Activated naive CD8-positive, alpha-beta T cell treated with anti-CD3 and anti-CD28 coated beads for 36 hours (primary cell): ENCODE results near the gene PRKCH. TPM values are rescaled to one million over a fixed set of nuclear protein-coding genes. Genes with fewer than 3 reads are reported as not detected.

Experiments
- DNase-seq: peaks from one replicate; pipeline ENCODE4 v3.0.0; 2021
- H3K27ac Mint-ChIP-seq: one replicate; pipeline ENCODE4 v1.8.0; 2022; ENCODE audit warnings: mild to moderate bottlenecking, moderate library complexity, mixed read lengths
- H3K27me3 Mint-ChIP-seq: one replicate; pipeline ENCODE4 v1.8.0; 2022; ENCODE audit warnings: mild to moderate bottlenecking, mixed read lengths
- H3K36me3 Mint-ChIP-seq: one replicate; pipeline ENCODE4 v1.8.0; 2021; ENCODE audit warnings: mild to moderate bottlenecking, mixed read lengths
- H3K4me1 Mint-ChIP-seq: one replicate; pipeline ENCODE4 v1.8.0; 2021; ENCODE audit warnings: mixed read lengths
- H3K4me3 Mint-ChIP-seq: one replicate; pipeline ENCODE4 v1.8.0; 2022; ENCODE audit warnings: mild to moderate bottlenecking, moderate library complexity, mixed read lengths
- H3K9me3 Mint-ChIP-seq: one replicate; pipeline ENCODE4 v1.8.0; 2022; ENCODE audit warnings: mixed read lengths
- total RNA-seq, 2 experiments: library from RNA; stranded (reverse); gene quantifications; one replicate each; pipeline ENCODE4 v1.2.3, GENCODE V29; 2021

Gene PRKCH
- total RNA-seq, 2 experiments from 2014 or later: 176 to 177 TPM

DNA sequence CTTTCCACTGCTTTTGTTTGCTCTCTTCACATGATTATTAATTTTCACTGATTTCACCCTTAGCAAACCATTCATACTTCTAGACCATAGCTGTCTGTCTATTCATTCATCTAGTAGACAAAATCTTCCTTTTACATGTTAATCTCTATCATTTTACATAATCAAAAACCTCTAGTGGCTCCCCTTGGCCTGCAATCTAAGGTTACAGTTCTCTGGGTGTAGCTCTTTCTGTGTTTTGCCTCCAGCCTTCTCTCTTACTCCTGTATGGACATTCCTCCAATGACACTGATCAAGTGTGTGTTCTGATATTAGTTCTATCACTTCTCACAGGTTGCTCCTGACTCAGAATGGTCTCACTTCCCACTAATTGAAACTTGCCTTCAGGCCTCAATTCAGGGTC is 56.4 kb downstream of the PRKCH start:
- no peaks in the 10 kb centered on the region for H3K27me3 Mint-ChIP-seq
- H3K9me3 Mint-ChIP-seq: peaks cover 27% of the 10 kb centered on the region
- no peak for DNase-seq
- peaks cover 82% of the 10 kb centered on the region for H3K36me3 Mint-ChIP-seq
- peak overlapping the region; percentile 64 for H3K27ac Mint-ChIP-seq
- H3K4me1 Mint-ChIP-seq: peaks cover 83% of the 10 kb centered on the region
- H3K4me3 Mint-ChIP-seq: no peak overlapping the region

DNA sequence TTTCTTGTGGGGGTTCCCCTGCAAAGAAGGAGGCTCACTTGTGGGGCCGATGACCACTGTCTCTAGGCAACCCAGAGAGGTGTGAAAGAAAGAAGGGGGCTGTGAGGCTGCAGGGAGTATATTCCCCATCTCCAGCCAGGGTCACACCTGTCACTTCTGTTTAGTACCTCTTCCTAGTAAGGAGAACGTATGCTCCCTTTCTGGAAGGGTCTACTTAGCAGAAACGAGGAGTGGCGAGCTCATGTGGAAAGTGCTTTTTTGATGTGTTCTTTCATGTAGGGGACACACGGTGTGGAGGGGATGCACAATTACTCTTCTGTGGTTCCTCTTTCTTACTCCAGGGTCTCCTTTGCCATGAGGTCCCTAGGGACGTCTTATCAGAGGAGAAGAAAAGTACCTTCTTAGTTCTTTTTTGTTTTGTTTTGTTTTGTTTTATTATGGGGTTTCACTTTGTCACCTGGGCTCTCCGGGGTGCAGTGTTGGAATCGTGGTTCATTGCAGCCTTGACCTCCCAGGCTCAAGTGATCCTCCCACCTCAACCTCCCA is 58.3 kb downstream of the PRKCH start:
- Mint-ChIP-seq H3K4me3 (peak overlapping the region; percentile 32), H3K36me3 (peaks cover 65% of the 10 kb centered on the region)

DNA sequence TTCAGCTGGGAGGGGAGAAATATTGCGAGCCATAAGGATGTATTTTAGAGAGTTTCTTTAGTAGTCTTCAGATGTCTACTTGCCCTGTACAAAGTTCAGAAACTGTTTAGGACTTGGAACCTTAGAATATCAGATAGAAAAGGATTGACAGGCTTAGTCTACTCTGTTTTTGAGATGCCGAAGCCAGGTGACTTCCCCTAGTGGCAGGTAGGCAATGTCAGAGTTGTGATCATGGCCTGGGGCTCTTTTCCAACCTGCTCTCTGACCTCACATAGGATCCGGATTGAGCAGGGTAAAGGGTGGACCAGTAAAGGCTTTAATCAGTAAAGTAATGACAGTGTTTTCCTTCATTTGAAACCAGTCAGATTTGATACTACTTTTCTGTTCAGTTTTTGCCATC is 59.6 kb downstream of the PRKCH start:
- peaks cover 68% of the 10 kb centered on the region for H3K4me1 Mint-ChIP-seq
- H3K27ac Mint-ChIP-seq: peak overlapping the region; percentile 77
- H3K27me3 Mint-ChIP-seq: no peaks in the 10 kb centered on the region
- H3K4me3 Mint-ChIP-seq: peak overlapping the region; percentile 18
- peaks cover 52% of the 10 kb centered on the region for H3K36me3 Mint-ChIP-seq
- no peak for DNase-seq
- peaks cover 4% of the 10 kb centered on the region for H3K9me3 Mint-ChIP-seq

More for the DNA sequence above, 58.3 kb downstream of the PRKCH start:
- peaks cover 13% of the 10 kb centered on the region for H3K9me3 Mint-ChIP-seq
- no peaks in the 10 kb centered on the region for H3K27me3 Mint-ChIP-seq
- H3K27ac Mint-ChIP-seq: peak overlapping the region; percentile 77
- peak; percentile 57 for DNase-seq
- peaks cover 78% of the 10 kb centered on the region for H3K4me1 Mint-ChIP-seq

DNA sequence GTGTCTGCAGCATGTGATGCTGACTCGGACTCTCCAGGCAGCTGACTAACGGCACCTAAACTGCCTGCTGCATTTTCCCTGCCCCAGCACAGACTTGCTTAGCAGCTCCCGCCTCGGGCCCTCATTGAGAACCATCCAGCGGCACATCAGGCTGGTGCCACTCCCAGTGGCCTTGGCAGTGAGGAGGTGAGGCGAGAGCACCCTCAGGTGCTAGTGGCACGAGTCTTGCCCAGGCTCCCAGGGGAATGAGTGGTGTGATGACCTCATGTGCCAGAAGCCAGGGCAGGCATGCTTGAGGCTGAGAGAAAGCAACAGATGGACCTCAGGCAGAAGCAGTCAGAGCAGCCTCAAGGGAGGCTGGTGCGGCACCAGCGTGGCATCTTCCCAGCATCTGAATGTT is 60.2 kb downstream of the PRKCH start:
- DNase-seq: peak; percentile 17
- Mint-ChIP-seq H3K9me3 (peaks cover under 1% of the 10 kb centered on the region), H3K36me3 (peaks cover 47% of the 10 kb centered on the region), H3K4me3 (no peak overlapping the region), H3K27ac (peak overlapping the region; percentile 77), H3K4me1 (peaks cover 63% of the 10 kb centered on the region), H3K27me3 (no peaks in the 10 kb centered on the region)

DNA sequence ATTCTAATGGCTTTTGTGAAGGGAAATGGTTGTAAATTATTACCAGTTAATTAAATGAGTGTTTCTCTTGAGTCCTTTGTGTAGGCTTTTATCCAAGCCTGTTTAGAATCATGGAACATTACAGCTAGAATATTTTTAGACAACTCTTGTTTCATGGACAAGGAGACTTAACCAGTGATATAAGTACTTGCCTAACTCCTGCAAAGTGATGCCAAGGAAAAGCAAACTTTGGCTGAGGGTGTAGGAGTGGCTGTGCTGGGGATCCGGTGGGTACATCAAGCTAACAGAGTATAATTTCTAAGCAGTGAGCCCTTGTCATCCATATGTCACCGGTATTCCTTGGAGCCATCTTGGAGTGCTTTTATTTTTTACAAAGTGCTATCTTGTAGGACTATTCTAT is 61.5 kb downstream of the PRKCH start:
- Mint-ChIP-seq H3K27me3 (no peaks in the 10 kb centered on the region), H3K4me1 (peaks cover 50% of the 10 kb centered on the region), H3K4me3 (no peak overlapping the region), H3K36me3 (peaks cover 37% of the 10 kb centered on the region), H3K27ac (peak overlapping the region; percentile 51), H3K9me3 (no peaks in the 10 kb centered on the region)
- DNase-seq: no peak

DNA sequence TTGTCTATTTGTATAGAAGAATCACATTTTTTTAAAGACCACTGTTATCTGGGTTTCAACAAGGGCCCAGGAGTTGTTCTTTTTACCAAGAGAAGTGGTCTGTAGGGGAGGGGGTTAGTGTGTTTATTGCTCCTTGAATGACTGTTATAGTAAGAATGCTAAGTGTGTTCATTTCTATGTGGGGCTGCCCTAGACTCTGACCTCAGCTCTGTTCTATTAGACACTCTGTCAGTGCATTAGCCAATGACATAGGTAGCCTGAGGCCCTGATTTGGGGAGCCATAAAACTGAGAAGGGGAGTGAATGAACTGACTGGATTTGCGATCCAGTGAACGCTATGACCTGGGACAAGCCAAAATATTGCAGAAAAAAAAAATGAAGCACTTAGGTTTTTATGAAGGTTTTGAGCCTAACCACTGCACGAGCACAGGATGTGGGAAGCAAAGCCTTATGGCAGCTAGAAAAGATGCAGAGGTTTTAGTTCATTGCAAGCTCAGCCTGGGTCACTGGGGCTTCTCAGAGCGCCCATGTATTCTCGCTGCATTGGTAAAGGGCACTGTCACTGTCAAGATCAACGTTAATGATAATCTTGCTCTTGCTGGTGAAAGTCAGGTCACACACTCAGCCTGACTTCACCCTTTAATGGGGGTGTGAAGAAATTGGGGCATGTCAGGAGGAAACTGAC is 63.8 kb downstream of the PRKCH start:
- Mint-ChIP-seq H3K36me3 (peaks cover 30% of the 10 kb centered on the region), H3K27ac (no peak overlapping the region), H3K4me1 (peaks cover 27% of the 10 kb centered on the region), H3K4me3 (no peak overlapping the region), H3K27me3 (no peaks in the 10 kb centered on the region), H3K9me3 (no peaks in the 10 kb centered on the region)
- DNase-seq: peak; percentile 48

DNA sequence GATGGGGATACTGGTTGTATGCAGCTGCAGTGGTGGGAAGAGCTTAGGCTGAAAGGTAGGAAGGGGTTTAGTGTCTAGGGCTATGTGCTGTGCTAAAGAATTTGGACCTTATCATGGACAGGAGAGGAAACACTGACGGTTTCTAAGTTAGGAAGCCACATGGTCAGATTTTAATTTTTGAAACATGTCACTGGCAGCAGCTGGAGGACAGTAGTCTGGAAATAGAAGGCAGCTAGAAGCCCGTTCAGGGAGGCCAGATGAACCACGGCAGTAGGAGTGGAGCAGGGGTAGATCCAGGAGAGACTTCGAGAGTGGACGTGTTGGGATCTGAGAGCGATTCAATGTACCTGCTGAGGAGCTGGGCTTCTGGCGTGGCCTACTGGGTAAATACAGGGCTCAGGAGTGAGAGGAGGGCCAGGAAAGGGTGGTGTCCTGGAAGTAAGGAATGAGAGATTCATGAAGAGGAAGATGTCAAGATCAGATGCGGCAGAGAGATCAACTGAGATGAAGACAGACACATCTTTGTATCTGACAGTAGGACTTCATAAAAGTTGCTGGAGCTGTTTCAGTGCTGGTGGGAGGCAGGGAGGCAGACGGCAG is 64.9 kb downstream of the PRKCH start:
- no peak overlapping the region for H3K27ac Mint-ChIP-seq
- H3K4me1 Mint-ChIP-seq: peaks cover 18% of the 10 kb centered on the region
- peaks cover 26% of the 10 kb centered on the region for H3K36me3 Mint-ChIP-seq
- no peak for DNase-seq
- H3K27me3 Mint-ChIP-seq: no peaks in the 10 kb centered on the region
- no peak overlapping the region for H3K4me3 Mint-ChIP-seq
- no peaks in the 10 kb centered on the region for H3K9me3 Mint-ChIP-seq

DNA sequence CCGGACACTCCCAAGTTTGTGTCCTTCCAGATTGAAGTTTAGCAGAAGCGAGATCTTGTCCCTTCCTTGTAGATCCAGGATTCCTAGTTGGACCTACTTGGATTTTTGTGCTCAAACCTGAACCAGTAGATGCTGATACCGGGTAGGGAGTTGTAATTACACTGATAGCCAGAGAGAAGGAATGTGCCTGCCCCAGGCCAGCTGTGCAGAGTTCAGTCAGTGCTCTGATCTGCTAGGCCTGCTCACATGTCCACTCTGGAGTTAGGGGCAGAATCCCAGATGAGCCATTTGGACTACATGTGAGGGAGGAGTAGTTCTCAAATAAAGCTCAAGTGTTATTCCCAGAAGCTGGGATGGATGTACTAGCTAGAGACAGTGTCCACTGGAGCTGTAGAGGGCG is 65.7 kb downstream of the PRKCH start:
- H3K36me3 Mint-ChIP-seq: peaks cover 28% of the 10 kb centered on the region
- no peaks in the 10 kb centered on the region for H3K9me3 Mint-ChIP-seq
- H3K4me3 Mint-ChIP-seq: no peak overlapping the region
- H3K4me1 Mint-ChIP-seq: peaks cover 18% of the 10 kb centered on the region
- H3K27ac Mint-ChIP-seq: no peak overlapping the region
- no peaks in the 10 kb centered on the region for H3K27me3 Mint-ChIP-seq
- DNase-seq: no peak

DNA sequence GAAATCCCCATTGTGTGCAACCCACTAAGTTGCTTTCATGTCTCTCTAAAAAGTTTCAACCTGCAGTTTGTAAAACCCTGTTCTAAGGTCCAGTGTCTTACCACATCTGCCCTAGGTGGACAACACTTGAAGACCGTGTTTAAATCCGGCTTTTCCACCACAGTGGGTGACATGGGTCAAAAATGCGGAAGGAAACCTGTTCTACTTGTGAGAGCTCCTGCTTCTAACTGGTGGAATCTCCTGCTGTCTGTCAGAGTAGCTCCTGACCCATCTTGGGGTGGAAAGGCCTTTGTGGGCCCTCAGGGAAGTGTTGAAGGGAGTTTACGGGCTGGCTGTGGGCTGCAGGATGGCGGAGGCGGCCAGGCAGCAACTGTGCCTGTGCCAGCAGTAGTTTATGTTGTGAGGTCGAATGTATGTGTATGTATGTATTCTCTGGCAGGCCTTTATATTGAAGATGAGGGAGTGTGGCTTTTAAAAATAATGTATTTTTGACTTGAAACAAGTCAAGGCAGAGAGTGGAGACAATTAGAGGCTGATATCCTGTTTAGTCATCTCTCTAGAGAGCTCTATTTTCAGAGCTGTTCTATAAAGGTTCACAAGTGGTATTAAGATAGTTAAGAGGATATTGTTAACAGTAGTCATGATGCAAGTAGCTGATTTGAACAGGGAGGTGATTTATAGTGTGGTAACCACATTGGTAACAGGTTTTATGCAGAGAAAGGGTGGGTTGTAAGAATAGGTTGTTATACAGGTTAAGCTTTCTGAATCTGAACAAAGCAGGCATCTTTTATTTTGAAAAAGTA is 67.0 kb downstream of the PRKCH start:
- Mint-ChIP-seq H3K36me3 (peaks cover 39% of the 10 kb centered on the region), H3K4me3 (peak overlapping the region; percentile 56), H3K9me3 (no peaks in the 10 kb centered on the region), H3K27ac (no peak overlapping the region), H3K27me3 (no peaks in the 10 kb centered on the region), H3K4me1 (peaks cover 23% of the 10 kb centered on the region)
- DNase-seq: peak; percentile 63

DNA sequence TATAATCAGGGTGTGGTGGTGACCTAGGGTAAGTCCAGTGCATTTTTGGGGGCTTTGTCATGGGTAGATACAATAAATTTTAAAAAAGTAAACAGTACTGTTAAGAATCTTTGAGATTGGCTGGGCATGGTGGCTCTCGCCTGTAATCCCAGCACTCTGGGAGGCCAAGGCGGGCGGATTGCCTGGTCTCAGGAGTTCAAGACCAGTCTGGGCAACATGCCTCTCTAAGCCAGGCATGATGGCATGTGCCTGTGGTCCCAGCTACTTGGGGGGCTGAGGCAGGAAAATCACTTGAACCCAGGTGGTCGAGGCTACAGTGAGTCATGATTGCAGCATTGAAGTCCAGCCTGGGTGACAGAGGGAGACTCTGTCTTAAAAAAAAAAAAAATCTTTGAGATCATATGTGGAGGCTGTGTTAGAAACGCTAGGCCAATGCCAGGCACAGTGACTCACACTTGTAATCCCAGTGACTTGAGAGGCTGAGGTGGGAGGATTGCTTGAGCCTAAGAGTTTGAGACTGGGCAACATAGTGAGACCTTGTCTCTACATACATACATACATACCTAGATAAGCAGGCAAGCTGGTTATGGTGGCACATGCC is 67.7 kb downstream of the PRKCH start:
- no peaks in the 10 kb centered on the region for H3K9me3 Mint-ChIP-seq
- no peak overlapping the region for H3K27ac Mint-ChIP-seq
- H3K4me3 Mint-ChIP-seq: peak overlapping the region; percentile 56
- no peaks in the 10 kb centered on the region for H3K27me3 Mint-ChIP-seq
- DNase-seq: peak; percentile 44
- peaks cover 28% of the 10 kb centered on the region for H3K4me1 Mint-ChIP-seq
- H3K36me3 Mint-ChIP-seq: peaks cover 44% of the 10 kb centered on the region

DNA sequence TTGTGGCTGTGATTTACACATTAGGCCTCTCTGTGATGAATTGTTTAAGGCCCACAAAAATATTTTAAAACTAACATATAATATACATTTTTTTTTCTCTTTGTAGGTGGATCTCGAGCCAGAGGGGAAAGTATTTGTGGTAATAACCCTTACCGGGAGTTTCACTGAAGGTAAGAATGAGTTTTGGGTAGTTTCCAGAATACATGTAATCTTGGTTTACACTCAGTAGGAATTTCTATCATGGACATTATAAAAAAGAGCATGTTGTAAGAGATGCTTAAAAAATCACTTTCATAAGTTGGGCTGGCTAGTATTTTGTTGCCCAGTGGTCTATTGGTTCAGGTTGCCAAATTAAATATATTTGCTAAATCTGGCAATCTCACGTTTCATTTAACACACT is 69.7 kb downstream of the PRKCH start:
- H3K4me1 Mint-ChIP-seq: peaks cover 46% of the 10 kb centered on the region
- no peak for DNase-seq
- no peak overlapping the region for H3K27ac Mint-ChIP-seq
- H3K27me3 Mint-ChIP-seq: no peaks in the 10 kb centered on the region
- H3K4me3 Mint-ChIP-seq: peak overlapping the region; percentile 42
- no peaks in the 10 kb centered on the region for H3K9me3 Mint-ChIP-seq
- H3K36me3 Mint-ChIP-seq: peaks cover 63% of the 10 kb centered on the region

DNA sequence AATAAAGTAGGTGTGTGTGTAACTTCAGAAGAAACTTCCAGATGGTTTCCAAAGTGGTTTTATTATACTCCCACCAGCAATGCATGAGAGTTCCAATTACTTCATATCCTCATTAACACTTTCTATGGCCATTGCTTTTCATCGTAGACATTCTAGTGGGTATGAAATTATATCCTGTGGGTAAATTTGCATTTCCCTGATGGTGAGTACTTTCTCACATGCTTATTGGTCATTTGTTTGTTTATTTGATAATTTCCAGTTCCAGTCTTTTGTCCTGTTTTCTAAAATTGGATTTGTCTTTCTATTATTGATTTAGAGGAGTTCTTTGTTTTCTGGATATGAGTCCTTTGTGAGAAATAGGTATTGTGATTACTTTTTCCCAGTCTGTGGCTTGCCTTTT is 70.9 kb downstream of the PRKCH start:
- H3K27ac Mint-ChIP-seq: no peak overlapping the region
- H3K4me1 Mint-ChIP-seq: peaks cover 57% of the 10 kb centered on the region

DNA sequence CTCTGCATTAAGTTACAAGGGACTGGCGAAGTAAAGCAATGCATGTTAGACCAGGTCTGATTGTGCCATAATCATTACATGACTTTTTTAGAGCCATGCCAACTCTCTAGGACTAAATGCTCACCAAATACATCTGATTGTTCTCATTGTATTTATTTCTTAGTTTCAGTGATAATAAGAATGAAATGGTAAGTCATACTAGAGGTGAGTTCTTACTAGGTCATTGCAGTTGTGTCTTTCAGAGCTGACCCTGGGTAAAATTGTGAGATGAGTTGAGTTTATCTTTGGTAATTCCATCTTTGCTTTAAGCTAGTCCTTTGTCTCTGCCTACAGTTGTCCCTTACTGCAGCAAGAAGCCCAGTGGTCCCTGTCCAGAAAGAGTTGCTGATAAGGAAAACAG is 73.2 kb downstream of the PRKCH start:
- no peaks in the 10 kb centered on the region for H3K27me3 Mint-ChIP-seq
- no peak for DNase-seq
- peaks cover 74% of the 10 kb centered on the region for H3K36me3 Mint-ChIP-seq
- no peak overlapping the region for H3K4me3 Mint-ChIP-seq
- H3K4me1 Mint-ChIP-seq: peaks cover 76% of the 10 kb centered on the region
- H3K9me3 Mint-ChIP-seq: no peaks in the 10 kb centered on the region
- H3K27ac Mint-ChIP-seq: peak overlapping the region; percentile 75

More for the DNA sequence above, 70.9 kb downstream of the PRKCH start:
- no peak for DNase-seq
- peak overlapping the region; percentile 19 for H3K4me3 Mint-ChIP-seq
- H3K36me3 Mint-ChIP-seq: peaks cover 75% of the 10 kb centered on the region
- no peaks in the 10 kb centered on the region for H3K9me3 Mint-ChIP-seq
- H3K27me3 Mint-ChIP-seq: no peaks in the 10 kb centered on the region

DNA sequence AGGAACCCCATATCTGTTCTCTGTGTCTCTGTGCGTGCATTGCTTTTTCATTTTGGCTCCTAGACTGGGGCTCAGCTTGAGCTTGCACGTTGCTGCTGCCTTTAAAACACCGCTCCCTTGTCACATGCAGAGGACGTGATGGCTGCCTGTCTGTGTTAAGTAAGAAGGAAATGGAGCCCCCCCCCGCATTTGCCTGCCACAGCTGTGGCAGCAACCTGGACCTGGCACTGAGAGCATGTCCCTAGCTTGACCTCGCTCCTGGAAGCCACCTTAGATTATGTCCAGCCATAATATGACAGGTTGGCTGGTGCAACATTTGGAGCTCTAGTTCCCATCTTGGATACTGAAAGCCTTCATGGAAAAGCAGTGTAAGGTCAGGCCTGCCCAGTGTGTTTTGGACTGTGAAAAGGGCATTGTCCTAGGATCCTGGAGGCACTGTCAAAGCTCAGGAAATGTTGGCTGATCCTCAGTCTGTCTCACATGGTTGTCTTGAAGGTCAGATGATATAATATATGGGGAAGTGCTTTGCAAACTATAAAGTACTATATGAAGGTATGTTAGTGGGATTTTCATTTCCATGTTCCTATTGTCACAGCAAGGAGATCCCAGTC is 73.8 kb downstream of the PRKCH start:
- H3K4me1 Mint-ChIP-seq: peaks cover 83% of the 10 kb centered on the region
- H3K27ac Mint-ChIP-seq: peak overlapping the region; percentile 75
- no peaks in the 10 kb centered on the region for H3K9me3 Mint-ChIP-seq
- no peak for DNase-seq
- H3K27me3 Mint-ChIP-seq: no peaks in the 10 kb centered on the region
- peaks cover 68% of the 10 kb centered on the region for H3K36me3 Mint-ChIP-seq
- no peak overlapping the region for H3K4me3 Mint-ChIP-seq
